ENCODE measurements around the gene TTL. TPM values are rescaled to one million over a fixed set of nuclear protein-coding genes. Genes with fewer than 3 reads are reported as not detected.

Gene TTL
- total RNA-seq, 1 experiment from 2014 or later: 58.9 TPM

GRCh38 chr2:112462178-112462577 lies 19.8 kb upstream of the TTL start:
- no peak for DNase-seq
- Histone ChIP-seq H3K14ac (ENCODE audit: insufficient read depth, low read length) (no peak overlapping the region), H4K8ac (replicated peaks; ENCODE audit: insufficient read length, low read depth, low read length) (no peak overlapping the region), H2BK20ac (ENCODE audit: low read depth, low read length, poor library complexity, severe bottlenecking) (no peak overlapping the region), H3K56ac (ENCODE audit: insufficient read length, low read depth, low read length) (no peak overlapping the region), H2AK5ac (ENCODE audit: insufficient read length, low read length) (no peak overlapping the region), H3K79me1 (ENCODE audit: insufficient read depth, low read depth, low read length, poor library complexity, severe bottlenecking) (no peaks in the 10 kb centered on the region), H3K79me2 (ENCODE audit: insufficient read depth, low read length) (no peaks in the 10 kb centered on the region; the same call in 1 of the 2 replicates), H3K4me2 (ENCODE audit: insufficient read depth, insufficient read length, low read length) (no peak overlapping the region), H3K9ac (ENCODE audit: extremely low read depth, insufficient read length, low read length) (no peak overlapping the region), H2BK15ac (ENCODE audit: low read depth, low read length) (no peak overlapping the region), H3K27ac (ENCODE audit: insufficient read length, low read depth, low read length) (no peak overlapping the region), H4K5ac (ENCODE audit: insufficient read length, low read depth, low read length) (no peak overlapping the region), H2BK5ac (ENCODE audit: insufficient read length, low read length) (no peak overlapping the region), H4K91ac (ENCODE audit: insufficient read length, low read depth, low read length) (no peak overlapping the region), H3T11ph (ENCODE audit: low read length) (no peak overlapping the region), H2AFZ (ENCODE audit: low read length) (no peak overlapping the region), H3K9me3 (ENCODE audit: control insufficient read depth, low read depth, low read length) (no peaks in the 10 kb centered on the region), H3K27me3 (ENCODE audit: insufficient read depth, low read length) (no peaks in the 10 kb centered on the region), H4K20me1 (ENCODE audit: control insufficient read depth, insufficient read depth, insufficient read length) (no peaks in the 10 kb centered on the region), H2BK120ac (ENCODE audit: low read depth, low read length, poor library complexity, severe bottlenecking) (no peak overlapping the region), H3K23ac (ENCODE audit: insufficient read length, low read depth, low read length) (no peak overlapping the region), H2BK12ac (ENCODE audit: insufficient read length, low read depth, low read length) (no peak overlapping the region), H3K4ac (ENCODE audit: low read depth, low read length) (no peak overlapping the region), H3K18ac (ENCODE audit: insufficient read length, low read depth, low read length) (no peak overlapping the region), H3K4me1 (ENCODE audit: insufficient read depth, low read length) (no peaks in the 10 kb centered on the region), H3K23me2 (ENCODE audit: insufficient read length, low read depth, low read length, poor library complexity, severe bottlenecking) (no peaks in the 10 kb centered on the region)
- Mint-ChIP-seq H3K4me1 (peaks cover 4% of the 10 kb centered on the region in 2 experiments; a peak in 3 of 4 replicates), H3K9me3 (no peaks in the 10 kb centered on the region; a peak in 1 of 5 replicates), H3K36me3 (ENCODE audit: insufficient read depth in 1 of 3, low read depth in 3 of 3) (no peaks in the 10 kb centered on the region), H3K27me3 (ENCODE audit: low read depth) (peaks cover 5% of the 10 kb centered on the region; the same call in 1 of the 2 replicates), H3K27ac (no peak overlapping the region), H3K4me3 (no peak overlapping the region)
- no CpG with 5 or more reads among the region's 5 CpGs for WGBS (ENCODE audit: extremely low coverage, insufficient read length, low lambda C conversion rate)
- TF ChIP-seq CTCF (conservative IDR thresholded peaks at IDR 0.05): no peak

Data from H9 (cell line).